H1 (cell line): Measurements from ENCODE around the gene PRDX5. TPM values are rescaled to one million over a fixed set of nuclear protein-coding genes. Genes with fewer than 3 reads are reported as not detected.

ENCODE experiments used
- ASH2L ChIP-seq: fragments of 200-600, 300-600 bp; sonication (generic); IDR thresholded peaks from one replicate; pipeline ENCODE4 v1.7.1; 2017; ENCODE audit warnings: low read length
- ATF3 ChIP-seq: IDR thresholded peaks from 2 replicates; pipeline ENCODE4 v1.6.1; 2011; ENCODE audit warnings: low read depth, mild to moderate bottlenecking, low read length; ENCODE audit not compliant: insufficient read depth
- CBX5 ChIP-seq: fragments of 300-800, 300-1000 bp; sonication (generic); IDR thresholded peaks from 2 replicates; pipeline ENCODE4 v1.7.1; 2016; ENCODE audit warnings: antibody characterized with exemption, low read length, low read depth
- CBX8 ChIP-seq: fragments of 300-800, 300-1000 bp; sonication (generic); IDR thresholded peaks from 2 replicates; pipeline ENCODE4 v1.7.1; 2016; ENCODE audit warnings: low read depth, low read length, borderline replicate concordance
- CEBPB ChIP-seq: IDR thresholded peaks from 2 replicates; pipeline ENCODE4 v1.6.1; 2012; ENCODE audit warnings: low read depth, low read length
- CTBP2 ChIP-seq: IDR thresholded peaks from 2 replicates; pipeline ENCODE4 v1.7.0; 2011; ENCODE audit warnings: borderline replicate concordance, mild to moderate bottlenecking, moderate library complexity, mixed read lengths, low read length; ENCODE audit not compliant: insufficient read depth, insufficient read length
- E2F6 ChIP-seq: IDR thresholded peaks from 2 replicates; pipeline ENCODE4 v1.6.1; 2012; ENCODE audit warnings: inconsistent platforms
- EP300 ChIP-seq, 2 experiments: IDR thresholded peaks; 1 replicate in 1 of 2; 2 replicates in 1 of 2; pipeline ENCODE4 v1.6.1; 2011 to 2012; ENCODE audit warnings: low read depth in 2 of 2, low read length in 2 of 2, mild to moderate bottlenecking in 2 of 2, borderline replicate concordance in 1 of 2, inconsistent platforms in 1 of 2, moderate library complexity in 1 of 2
- FOSL1 ChIP-seq: IDR thresholded peaks from 2 replicates; pipeline ENCODE4 v1.6.1; 2011; ENCODE audit warnings: mild to moderate bottlenecking, low read depth, low read length, moderate library complexity; ENCODE audit not compliant: insufficient read depth
- HDAC2 ChIP-seq, 2 experiments: fragments of 300-600 bp in 1 of 2; sonication (generic) in 1 of 2; IDR thresholded peaks; 2 replicates each; pipeline ENCODE4 v1.6.1; 2011 to 2012; ENCODE audit warnings: low read depth in 2 of 2, low read length in 2 of 2, mild to moderate bottlenecking in 2 of 2, moderate library complexity in 2 of 2, borderline replicate concordance in 1 of 2, inconsistent platforms in 1 of 2
- HDAC6 ChIP-seq: IDR thresholded peaks from one replicate; pipeline ENCODE4 v1.7.1; 2012; ENCODE audit warnings: low read depth, mild to moderate bottlenecking, inconsistent platforms, low read length, moderate library complexity
- KDM1A ChIP-seq: fragments of 200-600, 300-600 bp; sonication (generic); IDR thresholded peaks from 2 replicates; pipeline ENCODE4 v1.7.1; 2016; ENCODE audit warnings: mild to moderate bottlenecking, low read length, borderline replicate concordance
- KDM4A ChIP-seq: IDR thresholded peaks from one replicate; pipeline ENCODE4 v1.7.1; 2012; ENCODE audit warnings: low read depth, mild to moderate bottlenecking, moderate library complexity, low read length, inconsistent platforms; ENCODE audit not compliant: severe bottlenecking
- NANOG ChIP-seq: IDR thresholded peaks from 2 replicates; pipeline ENCODE4 v1.6.1; 2011; ENCODE audit warnings: low read length, low read depth, mild to moderate bottlenecking, inconsistent platforms; ENCODE audit not compliant: insufficient read depth, poor library complexity, severe bottlenecking
- NRF1 ChIP-seq: IDR thresholded peaks from 2 replicates; pipeline ENCODE4 v1.6.1; 2011; ENCODE audit warnings: mild to moderate bottlenecking, low read depth, low read length, improper control_type of control experiment
- RBBP5 ChIP-seq: IDR thresholded peaks from 2 replicates; pipeline ENCODE4 v1.7.1; 2012; ENCODE audit warnings: low read depth, mild to moderate bottlenecking, inconsistent platforms, low read length, moderate library complexity, borderline replicate concordance
- RNF2 ChIP-seq: fragments of 200-900, 300-1000 bp; sonication (generic); IDR thresholded peaks from 2 replicates; pipeline ENCODE4 v1.7.1; 2016; ENCODE audit warnings: borderline replicate concordance, low read depth, mild to moderate bottlenecking, antibody characterized with exemption, low read length; ENCODE audit not compliant: poor library complexity, severe bottlenecking; ENCODE audit errors: missing control alignments
- SP1 ChIP-seq: IDR thresholded peaks from 2 replicates; pipeline ENCODE4 v1.6.1; 2011; ENCODE audit warnings: low read depth, low read length
- SRF ChIP-seq: IDR thresholded peaks from 2 replicates; pipeline ENCODE4 v1.6.1; 2011; ENCODE audit warnings: mild to moderate bottlenecking, low read depth, low read length, moderate library complexity
- TBP ChIP-seq: IDR thresholded peaks from 2 replicates; pipeline ENCODE4 v1.6.1; 2011; ENCODE audit warnings: low read depth, low read length, improper control_type of control experiment
- TCF12 ChIP-seq: IDR thresholded peaks from 2 replicates; pipeline ENCODE4 v1.6.1; 2011; ENCODE audit warnings: low read depth, mild to moderate bottlenecking, low read length
- polyA plus RNA-seq, 7 experiments: library from polyadenylated mRNA; depleted of rRNA in 3 of 7; stranded (reverse) in 5 of 7; unstranded in 2 of 7; fragments of >200 nt in 5 of 7; fragments of 200-250 nt in 2 of 7; gene quantifications; 1 replicate in 5 of 7; 2 replicates in 1 of 7; 4 replicates in 1 of 7; pipeline versions ENCODE4 v1.2.1 to v1.2.3, GENCODE V29; 2011 to 2013; ENCODE audit warnings: missing spikeins in 2 of 7, mixed read lengths in 2 of 7
- total RNA-seq: library from RNA; stranded (reverse); fragmentation: NEBNext Ultra II Directional; extraction: Animal tissue kit (Norgen Biotek cat#: 25700); gene quantifications from 2 replicates; pipeline ENCODE4 v1.2.1, GENCODE V29; 2021

The PRDX5 gene
- total and polyA plus RNA-seq, 2 of the 8 experiments (the other 6 are each of a cell fraction or from before 2014, with no cell fraction given) = 201 to 582 TPM

GRCh38 chr11:64269540-64270220, 48.2 kb upstream of the PRDX5 start (continued):
- TF ChIP-seq ATF3 (peak; percentile 81; the same call in 1 of the 2 replicates), CBX8 (no peak), EP300 (IDR thresholded peaks at IDR 0.05; ENCODE audit: borderline replicate concordance in 1 of 2, low read depth in 2 of 2, low read length in 2 of 2) (0 out of 3 replicates have a peak, but pooled peaks of 1 of the 2 experiments have one; percentile 27), KDM4A (peak; percentile 32), HDAC6 (no peak), CEBPB (peak; percentile 91), KDM1A (no peak), E2F6 (peak; percentile 38; the same call in 1 of the 2 replicates), TCF12 (no peak), NANOG (no peak), HDAC2 (IDR thresholded peaks at IDR 0.05; ENCODE audit: borderline replicate concordance in 1 of 2, low read depth in 2 of 2, low read length in 2 of 2) (no peak), CTBP2 (no peak), RBBP5 (peak; percentile 26; the same call in 1 of the 2 replicates), FOSL1 (0 out of 2 replicates have a peak, but pooled peaks have one; percentile 35), ASH2L (peak; percentile 64), RNF2 (no peak), SRF (peak; percentile 42; the same call in 1 of the 2 replicates), CBX5 (no peak), TBP (peak; percentile 41; the same call in 1 of the 2 replicates), SP1 (peak; percentile 86), NRF1 (peak; percentile 59)
